GM20431 (cell line): ENCODE measurements around the gene PTPRCAP.
"Not testable (repeated sequence)": the region's sequence is repeated elsewhere in the genome, so short reads cannot be mapped to it uniquely, and the experiment has no call there.

Experiments
- in situ Hi-C: fragments of 300-500 bp; cut with MseI, MboI; formaldehyde crosslinking; loops from one replicate; pipeline ENCODE4 v1.15.0; 2020; ENCODE audit warnings: low sequenced_read_pairs; ENCODE audit not compliant: unreplicated experiment

PTPRCAP gene

GRCh38 chr11:67437082-67437808 lies at the start of gene PTPRCAP:
Gene PTPRCAP, minus strand, starts transcription at chr11:67437682. Its CDS starts 63 bp downstream, at chr11:67437619.
- in situ Hi-C loops = no loop called here

GRCh38 chr11:67486481-67487195 lies 49.2 kb upstream of the PTPRCAP start:
- in situ Hi-C loops = no loop called here

- in situ Hi-C loops = not testable (repeated sequence)
These were observed 48.4 kb upstream of the PTPRCAP start for GRCh38 chr11:67485873-67486361.

- in situ Hi-C loops = no loop called here
These were observed 47.4 kb upstream of the PTPRCAP start for GRCh38 chr11:67484847-67485311.

- in situ Hi-C loops = no loop called here
These were observed 46.6 kb upstream of the PTPRCAP start for GRCh38 chr11:67483831-67484665.

GRCh38 chr11:67482827-67483798 lies 45.6 kb upstream of the PTPRCAP start, which contains the start of gene AIP:
Gene AIP, plus strand, starts transcription at chr11:67483026. Its CDS starts 133 bp downstream, at chr11:67483159.
- in situ Hi-C loops = no loop called here

GRCh38 chr11:67482275-67482826 lies 44.9 kb upstream of the PTPRCAP start:
- in situ Hi-C loops = no loop called here

- in situ Hi-C loops = not testable (repeated sequence)
These were observed 40.0 kb upstream of the PTPRCAP start for GRCh38 chr11:67477344-67478050.

GRCh38 chr11:67476692-67477091 lies 39.2 kb upstream of the PTPRCAP start:
- in situ Hi-C loops = not testable (repeated sequence)

GRCh38 chr11:67472882-67473281 lies 35.4 kb upstream of the PTPRCAP start:
- in situ Hi-C loops = no loop called here

GRCh38 chr11:67470337-67471002 lies 33.0 kb upstream of the PTPRCAP start:
- in situ Hi-C loops = no loop called here

GRCh38 chr11:67469508-67469811 lies 32.0 kb upstream of the PTPRCAP start:
- in situ Hi-C loops = no loop called here

GRCh38 chr11:67468759-67469507 lies 31.5 kb upstream of the PTPRCAP start, which contains the start of gene TMEM134:
Gene TMEM134, minus strand, starts transcription at chr11:67469251. Its CDS starts 59 bp downstream, at chr11:67469192.
- in situ Hi-C loops = no loop called here

- in situ Hi-C loops = no loop called here
These were observed 30.9 kb upstream of the PTPRCAP start for GRCh38 chr11:67468456-67468758.

GRCh38 chr11:67468056-67468455 lies 30.6 kb upstream of the PTPRCAP start:
- in situ Hi-C loops = no loop called here

- in situ Hi-C loops = no loop called here
These were observed 29.7 kb upstream of the PTPRCAP start for GRCh38 chr11:67466962-67467771.
